CD4-positive, alpha-beta T cell treated with Interleukin-15 for 1 hour (primary cell): ENCODE results near the gene MDH1.

Experiments used
- DNase-seq: peaks from one replicate; pipeline ENCODE4 v3.0.0-alpha.2; 2020

MDH1 gene

GRCh38 chr2:63639344-63639743 lies 50.6 kb downstream of the MDH1 start:
- DNase-seq, result no peak

GRCh38 chr2:63642946-63643345 lies 54.2 kb downstream of the MDH1 start:
- DNase-seq, result no peak

GRCh38 chr2:63643486-63643885 lies 54.7 kb downstream of the MDH1 start:
- DNase-seq, result no peak

- no peak for DNase-seq
Measured at GRCh38 chr2:63648632-63649031, 59.9 kb downstream of the MDH1 start.

GRCh38 chr2:63649829-63650228 lies 61.1 kb downstream of the MDH1 start:
- DNase-seq, result no peak

- DNase-seq, result no peak
Measured at GRCh38 chr2:63650756-63651155, 62.0 kb downstream of the MDH1 start.

- no peak for DNase-seq
Measured at GRCh38 chr2:63651356-63651755, 62.6 kb downstream of the MDH1 start.

- DNase-seq, result no peak
Measured at GRCh38 chr2:63651861-63652651, 63.3 kb downstream of the MDH1 start.

- DNase-seq, result no peak
Measured at GRCh38 chr2:63652652-63652985, 63.9 kb downstream of the MDH1 start.

- no peak for DNase-seq
Measured at GRCh38 chr2:63654959-63655358, 66.2 kb downstream of the MDH1 start.
